ENCODE data around the gene IMPDH2.
A peak's percentile ranks its signal among the peaks of the same experiment; 100 is the strongest.
"Not testable (repeated sequence)": the region's sequence is repeated elsewhere in the genome, so short reads cannot be mapped to it uniquely, and the experiment has no call there.

Gene IMPDH2

GRCh38 chr3:49021213-49021812, 7.9 kb downstream of the IMPDH2 start:
- peak; percentile 99 for DNase-seq

GRCh38 chr3:49020330-49021212, 8.6 kb downstream of the IMPDH2 start:
- DNase-seq = peak; percentile 54 to 59

- no peak for DNase-seq
Observed at GRCh38 chr3:49019941-49020329, 9.3 kb downstream of the IMPDH2 start.

GRCh38 chr3:49018707-49019006, 10.5 kb downstream of the IMPDH2 start:
- DNase-seq = no peak

- peak; percentile 76 to 79 for DNase-seq
Observed at GRCh38 chr3:49017971-49018706, 11.1 kb downstream of the IMPDH2 start, which contains the start of gene DALRD3. Gene DALRD3 (minus strand): TSS chr3:49018580. CDS start chr3:49018564, 16 bp downstream.

- DNase-seq = peak in 1 of 2 experiments; percentile 44
Observed at GRCh38 chr3:49017229-49017970, 11.8 kb downstream of the IMPDH2 start.

GRCh38 chr3:49016414-49017228, 12.6 kb downstream of the IMPDH2 start:
- no peak for DNase-seq

GRCh38 chr3:49015765-49016164, 13.4 kb downstream of the IMPDH2 start:
- no peak for DNase-seq

- DNase-seq = no peak
Observed at GRCh38 chr3:49015072-49015471, 14.1 kb downstream of the IMPDH2 start.

GRCh38 chr3:49013738-49014660, 15.2 kb downstream of the IMPDH2 start:
- peak; percentile 71 for DNase-seq

GRCh38 chr3:49013113-49013737, 16.0 kb downstream of the IMPDH2 start:
- DNase-seq = no peak

- DNase-seq = no peak
Observed at GRCh38 chr3:49012441-49013017, 16.7 kb downstream of the IMPDH2 start.

- DNase-seq = no peak
Observed at GRCh38 chr3:49009396-49009795, 19.8 kb downstream of the IMPDH2 start.

- DNase-seq = not testable (repeated sequence)
Observed at GRCh38 chr3:49008627-49009026, 20.6 kb downstream of the IMPDH2 start.

GRCh38 chr3:49007771-49008528, 21.2 kb downstream of the IMPDH2 start:
- DNase-seq = peak; percentile 93

GRCh38 chr3:49007068-49007770, 22.0 kb downstream of the IMPDH2 start, which contains the start of gene WDR6:
Gene WDR6 (plus strand): TSS chr3:49007391. CDS start chr3:49007432, 41 bp downstream.
- DNase-seq = peak; percentile 96 to 97

GRCh38 chr3:49006408-49007067, 22.7 kb downstream of the IMPDH2 start:
- DNase-seq = no peak

- no peak for DNase-seq
Observed at GRCh38 chr3:49005998-49006397, 23.2 kb downstream of the IMPDH2 start.
